ENCODE data around the gene PSMC5.
"Not testable (repeated sequence)": the region's sequence is repeated elsewhere in the genome, so short reads cannot be mapped to it uniquely, and the experiment has no call there.

PSMC5 gene

DNA sequence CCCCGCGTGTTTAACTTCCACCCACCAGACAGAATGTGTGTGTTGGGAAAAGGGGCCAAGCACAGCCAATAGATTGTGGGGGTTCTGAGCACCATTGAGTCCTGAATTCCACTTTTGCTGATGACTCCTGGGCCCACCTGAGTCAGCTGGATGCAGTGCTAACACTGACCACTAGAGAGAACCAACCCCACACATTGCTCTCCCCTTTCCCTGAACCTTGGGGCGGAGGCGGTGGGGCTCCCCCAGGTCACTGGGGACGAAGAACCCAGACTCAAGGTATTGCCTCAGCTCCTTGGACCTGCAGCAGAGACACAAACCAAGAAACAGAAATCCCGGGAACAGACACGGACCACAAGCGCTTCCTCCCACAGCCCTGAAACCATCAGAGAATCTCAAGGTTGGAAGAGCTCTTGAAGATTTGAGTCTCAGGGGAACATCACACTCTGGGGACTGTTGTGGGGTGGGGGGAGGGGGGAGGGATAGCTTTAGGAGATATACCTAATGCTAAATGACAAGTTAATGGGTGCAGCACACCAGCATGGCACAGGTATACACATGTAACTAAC is 46.9 kb downstream of the PSMC5 start:
- DNase-seq, result not testable (repeated sequence)

- DNase-seq, result not testable (repeated sequence)
Observed at GRCh38 chr17:63874693-63875092, 47.5 kb downstream of the PSMC5 start.

GRCh38 chr17:63878413-63878812 is 51.2 kb downstream of the PSMC5 start:
- not testable (repeated sequence) for DNase-seq

DNA sequence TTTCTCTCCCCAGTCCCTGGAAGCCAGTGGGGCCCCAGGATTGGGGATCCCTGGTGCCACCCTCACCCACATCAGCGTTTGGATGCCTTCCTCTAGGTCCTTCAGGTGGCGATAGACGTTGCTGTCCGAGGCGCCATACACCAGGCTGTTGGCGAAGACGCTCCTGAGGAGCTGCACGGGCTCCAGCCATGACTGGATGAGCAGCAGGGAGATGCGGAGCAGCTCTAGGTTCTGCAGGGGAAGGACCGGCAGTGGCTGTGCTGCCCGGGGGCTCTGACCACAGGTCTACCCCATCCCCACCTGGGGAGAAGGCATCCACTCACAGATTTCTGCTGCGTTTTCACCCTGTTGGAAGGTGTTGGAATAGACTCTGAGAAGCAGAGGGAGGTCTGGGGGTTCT is 53.5 kb downstream of the PSMC5 start:
- DNase-seq, result no peak

- DNase-seq, result not testable (repeated sequence)
Observed at GRCh38 chr17:63881337-63881736, 54.1 kb downstream of the PSMC5 start.
